GM20431 (cell line): ENCODE measurements around the gene AGAP9.
"Not testable (repeated sequence)": the region's sequence is repeated elsewhere in the genome, so short reads cannot be mapped to it uniquely, and the experiment has no call there.

Experiments used
- in situ Hi-C: fragments of 300-500 bp; cut with MseI, MboI; formaldehyde crosslinking; loops from one replicate; pipeline ENCODE4 v1.15.0; 2020; ENCODE audit warnings: low sequenced_read_pairs; ENCODE audit not compliant: unreplicated experiment

AGAP9 gene

DNA sequence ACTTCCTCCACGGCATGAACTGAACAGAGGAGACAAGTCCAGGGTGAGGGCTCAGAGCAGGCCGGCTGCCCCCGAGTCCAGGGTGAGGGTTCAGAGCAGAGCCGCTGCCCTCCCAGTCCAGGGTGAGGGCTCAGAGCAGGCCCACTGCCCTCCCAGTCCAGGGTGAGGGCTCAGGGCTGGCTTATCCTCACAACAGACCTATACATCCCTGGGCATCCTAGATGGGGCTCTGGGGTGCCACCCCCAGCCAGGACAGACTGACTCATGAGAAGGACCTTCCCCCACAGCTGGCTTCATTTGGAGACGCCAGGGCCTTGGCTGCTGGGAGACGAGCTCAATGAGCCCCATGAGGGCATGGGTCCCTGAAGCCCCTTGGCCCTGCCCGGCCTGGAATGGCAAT lies 33.8 kb downstream of the AGAP9 start:
- in situ Hi-C loops: not testable (repeated sequence)

DNA sequence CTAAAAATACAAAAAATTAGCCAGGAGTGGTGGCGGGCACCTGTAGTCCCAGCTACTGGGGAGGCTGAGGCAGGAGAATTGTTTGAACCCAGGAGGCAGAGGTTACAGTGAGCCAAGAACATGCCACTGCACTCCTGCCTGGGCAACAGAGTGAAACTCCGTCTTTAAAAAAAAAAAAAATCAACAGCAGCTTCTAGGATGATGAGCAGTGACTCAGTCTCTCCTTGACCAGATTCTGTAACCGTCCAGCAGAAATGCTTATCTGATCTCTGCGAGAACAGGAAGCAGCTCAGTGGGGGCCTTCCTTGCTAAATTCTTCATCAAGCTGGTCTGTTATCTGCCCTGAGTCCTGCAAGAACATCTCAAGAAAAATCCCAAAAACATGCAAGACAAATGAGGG lies 37.5 kb downstream of the AGAP9 start:
- in situ Hi-C loops: not testable (repeated sequence)

DNA sequence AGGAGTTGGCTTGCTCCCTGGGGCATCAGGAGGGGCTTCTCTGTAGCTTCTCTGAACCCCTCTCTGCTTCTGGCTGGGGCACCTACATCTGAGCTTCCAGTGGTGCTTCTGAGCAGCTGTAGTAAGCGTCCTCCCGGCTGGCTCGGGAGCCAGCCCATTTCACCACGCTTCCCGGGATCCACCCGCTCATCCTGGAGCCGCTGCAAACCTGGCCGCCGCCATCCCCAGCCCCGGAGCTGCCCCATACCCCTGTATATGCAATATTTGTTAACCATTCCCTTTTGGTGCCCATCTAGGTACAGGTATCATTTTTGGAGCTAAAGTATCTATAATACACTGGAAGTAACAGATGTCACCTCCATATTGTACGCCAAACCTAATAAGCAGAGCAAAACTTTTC lies 38.7 kb downstream of the AGAP9 start:
- in situ Hi-C loops: not testable (repeated sequence)

DNA sequence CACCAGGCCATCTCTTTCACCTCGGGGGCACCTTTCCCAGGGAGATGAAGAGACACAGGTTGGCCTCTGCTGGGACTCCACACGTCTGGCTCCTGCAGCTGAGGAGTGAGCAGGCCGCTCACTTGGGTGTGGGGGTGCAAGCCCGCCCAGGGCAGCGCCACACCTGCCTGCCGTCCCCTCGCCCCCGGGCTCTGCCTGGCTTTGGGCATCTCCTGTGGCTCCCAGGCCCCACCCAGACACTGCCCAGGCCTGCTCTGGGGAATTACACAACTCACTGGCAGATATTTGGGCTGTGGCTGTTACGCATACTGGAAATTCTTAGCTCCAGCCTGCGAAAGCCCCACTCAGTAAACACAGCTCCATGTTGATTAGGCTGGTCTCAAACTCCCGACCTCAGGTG lies 39.5 kb downstream of the AGAP9 start, which contains the start of gene ANXA8:
TSS of gene ANXA8 (minus strand) at position 193 of the 400 bp plus-strand sequence. CDS start at position 11, 182 bp downstream.
- in situ Hi-C loops: not testable (repeated sequence)

GRCh38 chr10:47482367-47482766 lies 41.1 kb downstream of the AGAP9 start:
- in situ Hi-C loops: not testable (repeated sequence)

DNA sequence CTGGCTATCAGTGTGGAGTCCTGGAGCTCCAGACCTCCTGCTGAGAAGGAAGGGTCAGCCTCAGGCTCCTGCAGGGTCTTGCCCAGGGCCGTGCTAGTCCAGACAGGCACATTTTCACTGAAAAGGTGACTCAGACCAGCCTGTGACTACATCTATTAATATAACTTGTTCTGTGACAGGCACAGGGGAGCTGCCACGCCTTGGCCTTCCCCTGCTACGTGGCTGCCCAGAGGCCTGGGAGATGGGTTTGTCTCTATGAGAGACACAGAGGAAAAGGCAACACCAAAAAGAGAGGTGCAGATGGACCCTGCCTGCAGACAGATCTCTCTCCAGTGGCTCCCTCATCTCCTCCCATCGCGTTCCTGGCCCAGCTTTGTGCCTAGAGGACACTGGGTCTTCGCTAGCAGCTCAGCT lies 41.7 kb downstream of the AGAP9 start:
- in situ Hi-C loops: not testable (repeated sequence)

DNA sequence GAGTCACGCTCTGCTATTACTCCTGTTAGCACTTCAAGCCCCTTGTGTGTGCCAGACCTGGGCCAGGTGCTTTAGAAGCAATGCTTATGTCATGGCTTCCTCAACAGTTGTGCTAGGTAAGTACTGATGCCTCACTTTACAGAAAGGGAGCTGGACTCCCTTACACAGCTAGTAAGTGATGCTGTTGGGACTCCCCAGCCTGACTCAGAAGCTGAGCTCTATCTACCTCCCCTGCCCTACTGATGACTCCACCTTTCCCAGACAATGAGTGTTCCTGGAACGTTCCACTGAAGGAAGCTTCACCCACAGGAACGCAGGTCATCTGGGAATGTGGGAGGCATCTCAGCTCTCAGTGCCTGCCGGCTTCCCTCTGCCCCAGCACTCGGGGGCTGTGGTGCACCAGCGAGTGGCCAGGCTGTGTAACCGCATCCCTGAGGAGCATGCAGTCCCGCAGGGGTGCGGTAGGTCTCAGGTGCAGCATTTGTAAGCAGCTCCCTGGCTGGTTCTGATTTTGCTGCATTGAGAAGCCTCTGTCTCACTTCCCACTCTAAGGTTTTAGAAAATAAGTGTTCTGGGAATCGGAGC lies 42.2 kb downstream of the AGAP9 start:
- in situ Hi-C loops: not testable (repeated sequence)

GRCh38 chr10:47480133-47480532 lies 43.3 kb downstream of the AGAP9 start:
- in situ Hi-C loops: not testable (repeated sequence)

- in situ Hi-C loops: not testable (repeated sequence)
These were observed 45.3 kb downstream of the AGAP9 start for GRCh38 chr10:47478114-47478513.

DNA sequence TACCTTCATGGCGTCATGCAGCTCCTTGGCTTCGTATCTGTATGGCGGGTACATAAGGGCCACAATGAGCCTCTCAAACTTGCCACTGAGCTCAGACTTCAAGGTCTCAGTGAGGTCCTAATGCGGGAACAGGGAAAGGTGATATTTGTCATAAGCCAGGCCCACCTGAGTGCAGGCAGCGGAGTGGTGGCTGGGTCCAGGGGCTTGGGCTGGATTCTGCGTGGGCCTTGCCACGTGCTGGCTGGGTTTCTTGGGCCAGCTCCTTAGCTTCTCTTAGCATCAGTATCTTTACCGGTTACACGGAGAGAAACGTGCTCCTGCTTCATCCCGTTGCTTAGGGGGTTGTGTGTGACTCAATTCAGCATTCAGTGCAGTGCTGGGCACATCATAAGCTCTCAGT lies 46.4 kb downstream of the AGAP9 start:
- in situ Hi-C loops: not testable (repeated sequence)

DNA sequence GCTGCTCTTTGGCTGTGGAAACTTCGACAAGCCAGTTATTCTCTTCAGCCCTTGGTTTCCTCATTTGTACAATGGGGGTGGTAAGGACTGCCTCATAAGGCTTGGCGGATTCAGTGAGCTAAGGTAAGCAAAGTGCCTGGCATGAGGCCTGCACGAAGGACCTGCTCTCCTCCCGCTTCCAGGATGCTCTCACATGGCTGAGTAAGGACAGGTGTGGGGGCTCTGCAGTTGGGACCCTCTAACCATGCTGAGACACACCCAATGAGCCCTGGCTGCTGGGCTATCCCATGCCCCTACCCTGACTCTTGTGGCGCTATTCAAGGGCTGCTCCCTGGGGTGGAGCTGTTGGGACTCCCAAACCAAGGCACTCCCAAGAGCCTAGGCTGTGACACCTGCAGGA lies 48.3 kb downstream of the AGAP9 start:
- in situ Hi-C loops: not testable (repeated sequence)

DNA sequence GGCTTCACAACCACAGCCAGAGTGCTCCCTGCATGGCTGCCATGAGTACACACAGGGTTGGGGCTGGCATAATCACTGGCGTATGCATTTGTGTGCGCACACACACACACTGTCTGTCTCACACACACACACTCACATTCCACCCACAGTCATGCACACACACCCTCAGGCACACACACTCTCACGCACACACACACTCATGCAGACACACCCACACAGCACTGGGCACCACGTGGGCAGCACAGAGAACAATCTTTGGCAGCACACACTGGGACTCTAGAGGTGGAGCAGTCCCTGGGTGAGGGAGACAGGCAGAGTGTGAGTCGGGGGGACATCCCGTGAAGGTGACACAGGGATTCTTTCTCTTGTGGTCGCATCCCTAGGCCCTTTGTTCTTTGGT lies 49.9 kb downstream of the AGAP9 start:
- in situ Hi-C loops: not testable (repeated sequence)

DNA sequence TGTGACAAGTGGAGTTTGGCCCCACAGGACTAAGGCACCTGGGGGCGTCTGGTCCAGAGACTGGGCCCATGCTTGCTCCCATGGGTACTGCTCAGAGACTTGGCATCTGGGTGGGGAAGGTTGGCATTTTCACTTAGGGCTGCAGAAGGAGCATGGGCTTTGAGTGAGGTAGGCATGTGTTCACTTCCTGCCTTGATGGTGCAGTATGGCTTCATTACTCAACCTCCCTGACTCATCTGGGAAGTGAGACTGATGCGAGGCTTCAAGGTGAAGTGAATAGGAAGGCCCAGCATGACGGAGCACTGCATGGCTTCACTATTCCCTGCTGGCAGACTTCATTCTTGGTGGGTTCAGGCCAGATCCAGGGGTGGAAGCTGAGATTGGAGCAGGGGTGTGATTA lies 50.8 kb downstream of the AGAP9 start:
- in situ Hi-C loops: not testable (repeated sequence)

DNA sequence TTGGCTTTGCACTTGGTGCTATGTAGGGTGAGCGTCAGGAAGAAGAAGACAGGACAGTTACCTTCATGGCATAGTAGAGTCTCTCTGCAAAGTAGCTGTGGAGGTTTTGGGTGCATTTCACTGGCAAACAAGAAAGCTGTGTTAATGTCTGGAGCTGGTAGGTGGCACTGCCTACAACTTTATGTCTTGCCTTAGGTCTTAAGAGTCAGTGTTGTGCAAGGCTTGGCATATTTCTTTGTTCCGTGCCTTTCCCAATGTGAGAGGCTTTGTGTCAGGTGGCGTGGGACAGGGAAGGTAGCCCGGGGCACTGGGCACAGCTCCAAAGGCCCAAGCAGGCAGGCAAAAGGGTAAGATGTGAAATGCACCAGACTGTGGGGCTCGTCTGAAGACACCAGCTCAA lies 51.4 kb downstream of the AGAP9 start:
- in situ Hi-C loops: not testable (repeated sequence)

DNA sequence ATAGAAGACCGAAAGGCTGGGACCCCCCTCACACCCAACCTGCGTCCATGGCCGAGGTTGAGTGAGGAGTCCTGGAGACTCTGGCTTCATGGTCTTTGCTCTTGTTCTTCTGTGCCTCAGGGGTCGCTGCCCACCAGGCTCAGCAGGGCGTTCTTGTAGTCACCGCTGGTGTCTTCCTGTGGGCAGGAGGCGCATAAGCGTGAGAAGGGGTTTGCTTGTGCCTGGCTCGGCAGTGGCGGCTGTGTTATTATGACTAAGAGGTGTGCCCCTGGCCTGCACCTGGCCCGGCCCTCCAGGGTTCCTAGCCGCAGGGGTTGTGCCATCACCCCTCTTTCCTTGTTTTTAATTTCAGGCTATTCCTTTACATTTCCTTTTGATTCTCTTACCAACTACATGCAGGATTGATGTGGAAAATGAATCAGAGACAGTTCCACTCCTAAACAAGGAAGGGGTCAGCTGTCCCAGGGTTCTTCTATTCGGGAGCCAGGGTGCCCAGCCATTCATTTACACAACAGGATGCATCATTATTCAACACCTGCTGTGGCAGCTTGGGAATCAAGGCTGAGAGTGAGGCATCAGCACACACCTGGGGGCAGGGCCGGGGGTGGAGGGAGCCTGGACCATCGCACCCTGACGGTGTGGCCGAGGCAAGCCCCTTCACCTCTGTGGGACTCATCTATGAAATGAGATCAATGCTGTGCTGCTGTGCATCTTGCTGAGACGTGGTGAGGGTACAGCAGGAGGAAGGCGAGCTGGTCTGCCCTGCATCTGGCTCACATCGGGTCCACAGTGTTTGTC lies 54.5 kb downstream of the AGAP9 start:
- in situ Hi-C loops: not testable (repeated sequence)

DNA sequence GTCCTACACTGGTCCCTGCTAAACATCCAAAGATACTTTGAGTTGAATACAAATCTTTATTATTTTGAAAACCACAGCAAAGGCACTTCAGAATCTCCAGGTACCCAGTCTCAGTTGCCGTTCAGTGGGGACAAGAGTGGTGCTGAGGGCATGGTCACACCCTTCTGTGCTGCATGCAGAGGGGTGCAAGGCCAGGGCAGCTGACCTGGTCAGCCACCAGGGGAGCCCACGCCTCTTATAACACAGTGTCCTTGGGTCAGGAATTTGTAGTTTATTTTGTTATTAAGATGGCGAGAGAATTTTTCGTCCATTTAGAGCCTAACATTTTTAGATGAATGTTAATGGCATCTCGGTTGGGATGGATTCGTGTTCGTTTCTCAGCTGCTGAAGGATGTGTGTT lies 55.5 kb downstream of the AGAP9 start:
- in situ Hi-C loops: not testable (repeated sequence)

DNA sequence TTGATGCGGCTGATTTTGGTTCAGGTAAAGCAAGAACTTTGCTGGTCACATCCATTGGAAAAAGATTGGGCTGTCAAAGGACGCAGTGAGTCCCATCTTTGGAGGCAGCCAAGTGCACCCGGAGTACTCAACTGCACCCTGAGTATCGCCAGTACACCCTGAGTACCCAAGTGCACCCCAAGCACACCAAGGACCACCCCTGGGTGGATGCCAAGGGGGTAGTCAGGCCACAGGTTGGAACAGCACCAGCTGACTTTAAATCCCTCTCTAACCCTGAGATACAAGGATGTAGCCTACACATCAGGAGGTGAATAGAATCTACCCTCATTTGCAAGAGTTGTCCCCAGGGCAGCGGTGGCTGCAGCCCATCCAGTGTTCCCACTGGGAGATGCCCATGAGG lies 56.0 kb downstream of the AGAP9 start:
- in situ Hi-C loops: not testable (repeated sequence)

GRCh38 chr10:47465216-47465917 lies 58.1 kb downstream of the AGAP9 start:
- in situ Hi-C loops: not testable (repeated sequence)

- in situ Hi-C loops: not testable (repeated sequence)
These were observed 60.7 kb downstream of the AGAP9 start for GRCh38 chr10:47462577-47463358.

DNA sequence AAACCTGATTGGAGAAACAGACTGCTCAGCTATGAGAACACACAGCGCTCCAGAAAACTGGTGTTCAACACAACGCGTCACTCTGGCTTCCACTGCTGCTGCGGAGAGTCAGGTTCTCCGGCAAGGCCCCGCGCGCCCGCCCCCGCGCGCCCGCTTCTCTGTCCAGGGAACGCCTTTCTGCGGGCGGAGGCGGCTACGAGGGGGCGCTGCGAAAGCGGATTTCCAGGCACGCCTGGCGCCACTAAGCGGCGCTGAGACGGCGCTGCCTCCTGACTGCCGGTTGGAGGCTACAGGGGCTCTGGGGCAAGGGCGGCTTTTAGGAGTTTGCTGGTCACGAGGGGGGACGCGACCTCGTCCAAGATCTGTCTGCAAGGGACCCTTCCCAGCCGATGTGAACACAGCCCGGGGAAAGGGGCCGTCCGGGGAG lies 62.2 kb downstream of the AGAP9 start:
- in situ Hi-C loops: not testable (repeated sequence)
